HG03108 (cell line): ENCODE data around the gene KIF5C.

ENCODE experiments used
- ATAC-seq: cut with Tn5 transposase; IDR thresholded peaks from one replicate; pipeline ENCODE4 v1.9.1; 2021; ENCODE audit warnings: moderate library complexity; ENCODE audit not compliant: unreplicated experiment

The KIF5C gene

DNA sequence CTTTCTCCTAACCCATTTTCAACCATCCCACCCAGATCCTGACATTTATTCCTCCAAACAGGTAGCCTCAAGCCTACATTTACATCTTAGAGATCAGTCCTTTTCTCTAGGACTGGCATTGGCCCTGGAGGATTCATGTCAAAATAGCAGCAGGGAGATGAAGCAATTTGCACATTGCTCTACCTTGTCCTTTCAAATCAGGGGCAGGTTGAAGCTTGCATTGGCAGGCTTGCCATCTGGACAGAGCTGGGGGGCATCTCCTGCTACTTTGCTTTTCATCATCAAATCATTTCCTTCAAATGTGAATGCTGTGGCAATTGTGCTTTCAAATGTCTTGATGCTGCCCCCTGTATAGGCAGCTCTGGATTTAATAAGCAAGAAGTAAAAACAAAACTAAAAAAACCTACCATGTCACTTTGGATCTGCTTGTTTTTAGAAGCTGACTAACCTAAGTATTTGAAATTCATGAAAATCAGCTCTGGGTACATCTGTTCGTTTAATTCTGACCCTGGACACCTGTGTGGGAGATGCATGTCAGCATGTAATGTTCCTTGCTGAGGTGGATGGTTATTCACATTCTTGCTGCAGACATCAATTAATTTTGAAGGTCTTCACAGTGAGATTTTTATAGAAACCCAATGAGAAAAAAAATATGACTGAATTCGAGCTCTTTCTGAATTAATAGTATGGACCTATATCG, 47.9 kb downstream of the KIF5C start:
- no peak for ATAC-seq

DNA sequence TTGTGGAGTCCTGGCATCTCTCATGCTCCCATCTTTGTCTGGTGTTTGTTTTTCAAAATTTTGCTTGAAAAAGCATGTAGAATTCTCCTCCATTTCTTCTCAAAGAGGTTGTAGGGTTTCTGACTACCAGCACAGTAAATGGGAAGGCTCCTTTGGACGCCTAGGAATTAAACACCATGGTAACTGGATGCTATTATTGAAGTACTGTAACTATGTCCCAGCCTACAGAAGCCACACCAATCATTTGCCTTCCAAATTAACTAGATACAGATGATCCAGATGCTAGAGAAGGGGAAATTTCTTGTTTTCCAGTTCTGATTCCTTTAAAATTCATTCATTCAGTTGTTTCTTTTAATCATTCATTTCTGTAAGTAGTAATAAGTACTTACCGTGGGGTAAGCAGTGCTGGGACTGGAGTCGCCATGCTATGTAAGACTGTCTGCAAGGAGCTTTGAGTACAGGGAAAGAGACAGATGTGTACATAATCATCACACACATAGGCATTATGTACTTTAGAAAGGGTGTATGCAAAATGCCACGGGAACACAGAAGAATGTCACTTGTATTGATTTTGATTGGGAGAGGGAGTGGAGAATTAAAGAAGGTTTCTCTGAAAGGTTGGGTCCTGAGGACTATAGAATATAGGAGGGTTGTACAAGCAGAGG, 49.6 kb downstream of the KIF5C start:
- no peak for ATAC-seq

- ATAC-seq = peak; percentile 74
Observed at GRCh38 chr2:148926291-148926961, 51.4 kb downstream of the KIF5C start.

- ATAC-seq = peak; percentile 47
Observed at GRCh38 chr2:148926981-148927401, 52.0 kb downstream of the KIF5C start.

DNA sequence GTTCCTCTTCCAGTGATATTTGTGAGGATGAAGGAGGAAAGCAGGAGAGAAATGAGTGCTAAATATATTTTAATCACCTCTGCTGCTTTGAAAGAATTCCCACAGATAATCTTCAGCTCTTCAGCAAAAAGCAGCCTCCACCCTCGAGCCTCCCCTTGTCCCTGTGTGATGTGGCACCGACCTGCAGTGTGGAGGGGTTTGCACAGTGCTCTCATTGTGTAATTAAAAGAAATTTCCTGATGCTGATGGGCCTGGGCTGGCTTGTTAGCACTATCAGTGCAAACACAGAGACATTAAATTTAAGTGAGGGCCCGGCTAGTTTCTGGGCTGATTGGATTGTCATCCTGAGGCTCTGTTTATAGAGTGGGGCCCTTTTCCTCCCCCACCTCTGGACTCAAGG, 53.4 kb downstream of the KIF5C start:
- no peak for ATAC-seq

DNA sequence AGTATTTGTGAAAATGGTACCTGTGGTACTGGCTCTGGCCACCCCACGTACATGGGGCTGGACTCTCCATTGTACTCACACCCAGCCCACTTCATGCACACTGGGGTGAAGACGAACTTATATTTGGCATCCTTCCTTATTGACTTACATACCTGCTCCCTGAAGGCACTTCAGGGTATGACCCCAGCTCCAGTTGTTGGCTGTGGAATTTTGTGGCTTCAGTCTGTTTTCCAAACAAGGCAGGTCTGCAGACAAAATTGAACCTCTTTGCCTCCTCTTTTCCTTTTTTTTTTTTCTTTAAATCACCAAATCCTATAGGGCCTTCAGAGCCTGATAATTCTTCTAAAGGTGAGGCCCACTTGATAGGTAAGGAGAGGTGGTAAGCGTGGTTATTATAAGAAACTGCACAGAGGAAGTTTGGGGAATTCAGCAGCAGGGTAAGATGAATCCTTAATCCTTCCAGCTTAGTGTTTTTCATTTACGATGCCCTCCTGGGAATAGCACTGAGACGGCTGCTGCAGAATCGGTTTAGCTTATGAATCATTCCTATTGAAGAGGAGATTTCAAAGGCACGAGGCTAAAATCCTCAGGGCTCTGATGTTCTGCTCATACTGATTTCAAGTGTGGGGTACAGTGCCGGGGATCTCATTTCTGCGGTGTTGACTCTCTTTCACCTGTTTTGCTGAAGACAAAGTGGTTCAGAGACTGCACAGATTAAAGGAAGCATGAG, 55.2 kb downstream of the KIF5C start:
- no peak for ATAC-seq

DNA sequence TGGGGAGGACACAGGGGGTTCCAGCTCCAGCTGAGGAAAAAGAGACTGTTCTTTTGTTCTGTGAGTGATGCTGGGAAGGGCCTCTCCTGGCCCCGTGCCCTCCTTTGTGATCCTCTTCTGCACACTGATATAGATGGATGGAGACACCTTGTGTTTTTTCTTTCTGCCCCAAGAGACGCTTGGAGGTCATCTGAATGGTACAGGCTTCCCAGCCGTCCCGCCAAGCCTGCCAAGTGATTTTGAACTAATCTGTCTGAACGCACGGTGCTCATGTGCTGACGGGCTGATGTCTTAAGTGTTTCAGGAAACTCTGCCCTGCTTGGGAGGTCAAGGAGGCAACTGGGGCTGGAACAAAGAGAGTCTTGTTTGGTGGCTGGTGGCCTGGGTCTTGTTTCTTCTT, 57.5 kb downstream of the KIF5C start:
- ATAC-seq = no peak

GRCh38 chr2:148933456-148933855, 58.4 kb downstream of the KIF5C start:
- ATAC-seq = no peak

DNA sequence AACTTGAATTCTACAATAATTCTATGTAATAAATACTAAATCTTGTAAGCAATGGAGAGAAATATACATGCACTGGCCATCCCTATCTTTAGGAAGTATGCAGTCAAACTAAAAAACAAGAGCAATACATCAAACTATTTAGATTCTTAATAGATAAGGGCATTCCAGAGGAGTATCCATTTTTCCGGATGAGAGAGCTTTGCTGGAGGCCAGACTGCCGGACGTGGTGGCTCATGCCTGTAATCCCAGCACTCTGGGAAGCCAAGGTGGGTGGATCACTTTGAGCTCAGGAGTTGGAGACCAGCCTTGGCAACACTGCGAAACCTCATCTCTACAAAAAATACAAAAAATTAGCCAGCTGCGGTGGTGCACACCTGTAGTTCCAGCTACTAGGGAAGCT, 60.8 kb downstream of the KIF5C start:
- no peak for ATAC-seq

- ATAC-seq = no peak
Observed at GRCh38 chr2:148936857-148937450, 61.9 kb downstream of the KIF5C start.

DNA sequence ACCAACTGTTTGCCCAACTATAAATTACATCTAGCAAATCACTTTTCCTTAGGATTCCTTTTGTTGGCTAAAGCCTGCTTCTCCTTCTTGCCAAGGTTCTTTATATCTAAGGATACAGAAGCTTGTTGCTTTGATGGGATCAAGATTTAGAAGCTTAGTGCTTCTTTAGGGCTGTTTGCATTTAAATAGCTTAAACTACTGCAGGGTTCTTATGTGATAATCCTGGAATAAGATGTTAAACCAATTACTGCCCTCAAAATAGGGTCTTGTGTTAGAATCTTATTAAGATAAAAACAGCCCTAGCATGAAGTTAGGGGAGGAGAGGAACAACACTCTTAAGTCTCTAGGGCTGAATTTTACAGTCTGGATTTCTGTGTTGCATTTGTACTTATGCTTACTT, 64.2 kb downstream of the KIF5C start:
- no peak for ATAC-seq

- ATAC-seq = no peak
Observed at GRCh38 chr2:148943097-148943496, 68.1 kb downstream of the KIF5C start.

DNA sequence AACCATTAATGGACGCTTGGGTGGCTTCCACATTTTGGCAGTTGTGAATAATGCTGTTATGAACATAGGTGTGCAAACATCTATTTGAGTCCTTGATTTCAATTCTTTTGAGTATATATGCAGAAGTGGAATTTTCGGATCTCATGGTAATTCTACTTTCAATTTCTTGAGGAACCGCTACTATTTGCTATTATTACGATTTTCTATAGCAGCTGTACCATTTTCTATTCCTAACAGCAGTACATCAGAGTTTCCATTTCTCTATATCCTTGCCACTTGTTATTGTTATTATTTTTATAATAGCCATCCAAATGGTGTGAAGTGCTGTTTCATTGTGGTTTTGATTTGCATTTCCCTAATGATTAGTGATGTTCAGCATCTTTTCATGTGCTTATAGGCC, 69.5 kb downstream of the KIF5C start:
- no peak for ATAC-seq

DNA sequence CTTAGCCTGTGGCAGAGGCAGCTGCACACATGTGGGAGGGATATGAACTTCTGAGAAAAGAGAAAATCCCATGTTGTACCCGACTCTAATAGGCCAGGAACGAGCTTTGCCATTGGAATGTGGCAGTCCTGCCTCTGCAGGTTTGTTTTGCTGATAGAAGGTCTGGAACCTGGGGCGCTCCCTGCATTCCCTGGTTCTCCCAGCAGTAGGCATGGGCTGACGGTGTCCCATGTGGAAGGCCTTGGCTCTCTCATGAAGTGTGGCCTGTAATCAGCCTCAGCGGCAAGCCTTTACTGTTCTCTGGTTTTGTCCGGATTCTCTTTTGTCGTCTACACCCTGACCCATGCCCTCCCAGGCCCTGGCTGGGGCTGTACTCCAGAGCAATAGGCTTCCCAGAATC, 72.3 kb downstream of the KIF5C start:
- no peak for ATAC-seq

- no peak for ATAC-seq
Observed at GRCh38 chr2:148948868-148949267, 73.8 kb downstream of the KIF5C start.

GRCh38 chr2:148949348-148949747, 74.3 kb downstream of the KIF5C start:
- no peak for ATAC-seq

- no peak for ATAC-seq
Observed at GRCh38 chr2:148952621-148953020, 77.6 kb downstream of the KIF5C start.

DNA sequence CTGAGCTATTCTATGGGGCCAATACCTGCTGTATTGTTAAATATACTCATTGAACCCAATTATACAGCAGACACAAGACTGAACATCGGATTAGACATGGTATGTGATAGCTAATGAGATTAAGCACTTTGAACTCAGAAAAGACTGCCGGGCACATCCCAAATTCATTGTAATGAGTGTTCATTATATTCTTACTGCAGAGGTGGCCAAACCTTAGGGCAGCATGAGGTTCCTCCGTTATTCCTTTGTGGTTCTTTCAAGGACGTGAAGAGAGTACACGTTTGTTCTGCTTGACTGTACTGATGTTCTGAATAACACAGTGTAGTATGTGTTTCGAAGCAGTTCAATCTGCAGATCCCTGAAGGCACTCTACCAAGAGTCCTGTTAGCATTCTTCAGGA, 78.4 kb downstream of the KIF5C start:
- no peak for ATAC-seq

DNA sequence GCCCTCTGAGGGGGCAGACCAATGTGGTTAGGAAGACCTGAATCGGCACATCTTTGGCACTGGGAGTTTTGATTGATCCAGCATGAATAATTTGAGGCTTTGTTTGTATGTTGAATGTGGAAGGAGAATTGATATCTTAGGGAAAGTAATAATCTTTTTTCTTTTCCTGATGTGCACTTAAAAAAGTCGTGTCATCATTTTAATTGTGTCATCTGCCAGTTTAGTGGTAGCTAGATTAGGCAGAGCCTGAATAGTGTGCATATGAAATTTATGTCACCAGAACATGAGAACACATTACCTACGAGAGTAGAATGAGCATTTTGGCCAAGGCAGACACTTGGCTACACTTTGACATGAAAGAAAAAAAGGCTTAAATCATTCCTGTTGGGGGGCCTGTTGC, 79.5 kb downstream of the KIF5C start:
- ATAC-seq = no peak

GRCh38 chr2:148955798-148956197, 80.8 kb downstream of the KIF5C start:
- no peak for ATAC-seq

- ATAC-seq = no peak
Observed at GRCh38 chr2:148957023-148957422, 82.0 kb downstream of the KIF5C start.
